Memory B cell (primary cell): ENCODE measurements around the gene DNAH8.

ENCODE experiments used
- ATAC-seq: fragments of 150-1000 bp; cut with Tn5 transposase; 2 replicates; pipeline ENCODE4 v1.10.0; 2021; ENCODE audit warnings: low read depth, mild to moderate bottlenecking, moderate library complexity
- DNase-seq, 2 donors: peaks; one replicate each; pipeline ENCODE4 v3.0.0; 2022; ENCODE audit warnings: low spot score in 2 of 2
- H3K27ac Mint-ChIP-seq: one replicate; pipeline ENCODE4 v1.8.0; 2022; ENCODE audit warnings: mild to moderate bottlenecking, moderate library complexity, mixed read lengths
- H3K27me3 Mint-ChIP-seq: one replicate; pipeline ENCODE4 v1.8.0; 2022; ENCODE audit warnings: mixed read lengths
- H3K36me3 Mint-ChIP-seq: one replicate; pipeline ENCODE4 v1.8.0; 2022; ENCODE audit warnings: mild to moderate bottlenecking, mixed read lengths
- H3K4me1 Mint-ChIP-seq: one replicate; pipeline ENCODE4 v1.8.0; 2022; ENCODE audit warnings: mixed read lengths
- H3K4me3 Mint-ChIP-seq: one replicate; pipeline ENCODE4 v1.8.0; 2022; ENCODE audit warnings: mild to moderate bottlenecking, moderate library complexity, mixed read lengths
- H3K9me3 Mint-ChIP-seq: one replicate; pipeline ENCODE4 v1.8.0; 2022; ENCODE audit warnings: mixed read lengths

Gene DNAH8

GRCh38 chr6:39077882-39078594 is 362.9 kb downstream of the DNAH8 start:
- no peak overlapping the region for H3K4me3 Mint-ChIP-seq
- no peaks in the 10 kb centered on the region for H3K36me3 Mint-ChIP-seq
- no peak for ATAC-seq
- no peaks in the 10 kb centered on the region for H3K4me1 Mint-ChIP-seq
- no peak overlapping the region for H3K27ac Mint-ChIP-seq
- DNase-seq: no peak
- H3K27me3 Mint-ChIP-seq: peaks cover 5% of the 10 kb centered on the region
- H3K9me3 Mint-ChIP-seq: no peaks in the 10 kb centered on the region

DNA sequence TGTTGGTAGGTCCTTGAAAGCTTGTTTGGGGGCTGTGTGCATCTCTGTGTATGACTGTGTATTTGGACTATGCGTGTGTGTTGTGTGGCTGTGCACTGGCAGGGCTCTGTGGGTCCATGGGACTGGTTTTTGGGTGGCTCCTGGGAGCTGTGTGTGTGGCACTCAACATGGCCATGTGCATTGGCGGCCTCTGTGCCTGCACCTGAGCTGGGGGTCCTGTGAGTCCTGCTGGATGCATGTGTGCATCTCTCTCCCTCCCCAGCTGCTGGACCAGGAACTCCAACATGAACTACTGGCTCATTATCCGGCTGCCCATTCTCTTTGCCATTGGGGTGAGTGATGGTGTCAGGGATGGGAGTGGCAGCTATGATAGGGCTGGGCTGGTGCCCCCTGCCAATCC is 363.6 kb downstream of the DNAH8 start:
- no peak overlapping the region for H3K27ac Mint-ChIP-seq
- H3K4me3 Mint-ChIP-seq: no peak overlapping the region
- ATAC-seq (no peak), DNase-seq (no peak)
- no peaks in the 10 kb centered on the region for H3K9me3 Mint-ChIP-seq
- H3K36me3 Mint-ChIP-seq: no peaks in the 10 kb centered on the region
- H3K4me1 Mint-ChIP-seq: no peaks in the 10 kb centered on the region
- H3K27me3 Mint-ChIP-seq: peaks cover 8% of the 10 kb centered on the region

- no peaks in the 10 kb centered on the region for H3K4me1 Mint-ChIP-seq
Observed at GRCh38 chr6:39079197-39080125, 364.4 kb downstream of the DNAH8 start.

More at GRCh38 chr6:39079197-39080125, 364.4 kb downstream of the DNAH8 start:
- Mint-ChIP-seq H3K27me3 (peaks cover 10% of the 10 kb centered on the region), H3K36me3 (no peaks in the 10 kb centered on the region), H3K27ac (no peak overlapping the region), H3K4me3 (no peak overlapping the region), H3K9me3 (no peaks in the 10 kb centered on the region)
- ATAC-seq: no peak
- no peak for DNase-seq
